ENCODE results near the gene BDH1.

BDH1 gene

GRCh38 chr3:197547306-197548011 lies 8.3 kb downstream of the BDH1 start:
- no peak for DNase-seq

GRCh38 chr3:197546307-197547085 lies 9.3 kb downstream of the BDH1 start:
- no peak for DNase-seq

- DNase-seq, result no peak
These were observed 10.2 kb downstream of the BDH1 start for GRCh38 chr3:197545571-197545970.

GRCh38 chr3:197545101-197545500 lies 10.7 kb downstream of the BDH1 start:
- DNase-seq, result no peak

- no peak for DNase-seq
These were observed 12.9 kb downstream of the BDH1 start for GRCh38 chr3:197542741-197543454.

GRCh38 chr3:197541756-197542539 lies 13.8 kb downstream of the BDH1 start:
- no peak for DNase-seq

- no peak for DNase-seq
These were observed 14.8 kb downstream of the BDH1 start for GRCh38 chr3:197540961-197541377.

GRCh38 chr3:197539651-197540051 lies 16.1 kb downstream of the BDH1 start:
- DNase-seq, result no peak

- DNase-seq, result no peak
These were observed 21.6 kb downstream of the BDH1 start for GRCh38 chr3:197533927-197534725.

- DNase-seq, result no peak
These were observed 22.4 kb downstream of the BDH1 start for GRCh38 chr3:197533396-197533795.

- no peak for DNase-seq
These were observed 23.4 kb downstream of the BDH1 start for GRCh38 chr3:197532388-197532787.

- DNase-seq, result no peak
These were observed 27.6 kb downstream of the BDH1 start for GRCh38 chr3:197528190-197528589.

- DNase-seq, result no peak
These were observed 28.2 kb downstream of the BDH1 start for GRCh38 chr3:197527569-197527968.

GRCh38 chr3:197525706-197526105 lies 30.1 kb downstream of the BDH1 start:
- no peak for DNase-seq

GRCh38 chr3:197524128-197524527 lies 31.6 kb downstream of the BDH1 start:
- no peak for DNase-seq

GRCh38 chr3:197523526-197523925 lies 32.2 kb downstream of the BDH1 start:
- DNase-seq, result no peak

- DNase-seq, result no peak
These were observed 32.8 kb downstream of the BDH1 start for GRCh38 chr3:197522881-197523441.

GRCh38 chr3:197522183-197522715 lies 33.5 kb downstream of the BDH1 start:
- DNase-seq, result no peak

- DNase-seq, result no peak
These were observed 34.2 kb downstream of the BDH1 start for GRCh38 chr3:197521277-197522182.

Measured in OCI-M1 (cell line).